Liver (tissue), 9 donors: Measurements from ENCODE around the gene FGFBP1. TPM values are rescaled to one million over a fixed set of nuclear protein-coding genes. Genes with fewer than 3 reads are reported as not detected.

Experiments used
- DNase-seq: peaks from one replicate; pipeline ENCODE4 v3.0.0-alpha.2; 2017; ENCODE audit warnings: low spot score
- H3K27ac ChIP-seq, 2 donors: one replicate each; pipeline ENCODE4 v1.7.0; 2013; ENCODE audit warnings: inconsistent platforms in 2 of 2, low read length in 2 of 2, control low read depth in 1 of 2, low read depth in 1 of 2, mild to moderate bottlenecking in 1 of 2
- H3K27me3 ChIP-seq, 4 donors: one replicate each; pipeline versions ENCODE4 v1.6.1 to v1.7.0; 2013; ENCODE audit warnings: low read length in 3 of 4, inconsistent platforms in 1 of 4, mild to moderate bottlenecking in 1 of 4, moderate library complexity in 1 of 4; ENCODE audit not compliant: control insufficient read depth in 4 of 4, insufficient read depth in 4 of 4
- H3K36me3 ChIP-seq, 4 donors: one replicate each; pipeline versions ENCODE4 v1.6.1 to v1.7.0; 2013; ENCODE audit warnings: low read length in 3 of 4, mild to moderate bottlenecking in 3 of 4, low read depth in 1 of 4, moderate library complexity in 1 of 4; ENCODE audit not compliant: control insufficient read depth in 4 of 4, insufficient read depth in 3 of 4
- H3K4me1 ChIP-seq, 4 donors: one replicate each; pipeline versions ENCODE4 v1.6.1 to v1.7.0; 2013; ENCODE audit warnings: low read length in 3 of 4, mild to moderate bottlenecking in 3 of 4, moderate library complexity in 1 of 4; ENCODE audit not compliant: control insufficient read depth in 4 of 4, insufficient read depth in 4 of 4
- H3K4me3 ChIP-seq, 3 donors: one replicate each; pipeline versions ENCODE4 v1.6.1 to v1.7.0; 2013; ENCODE audit warnings: low read length in 3 of 3, control low read depth in 1 of 3, low read depth in 1 of 3, mild to moderate bottlenecking in 1 of 3
- H3K9ac ChIP-seq, 2 donors: one replicate each; pipeline ENCODE4 v1.7.0; 2013; ENCODE audit warnings: low read length in 2 of 2, mild to moderate bottlenecking in 2 of 2, moderate library complexity in 2 of 2, control low read depth in 1 of 2, low read depth in 1 of 2
- H3K9me3 ChIP-seq, 4 donors: one replicate each; pipeline versions ENCODE4 v1.6.1 to v1.7.0; 2013; ENCODE audit warnings: low read length in 3 of 4; ENCODE audit not compliant: control insufficient read depth in 4 of 4
- EGR1 ChIP-seq, 2 donors: IDR thresholded peaks; 2 replicates each; pipeline ENCODE4 v1.6.1; 2016 to 2018; ENCODE audit warnings: antibody characterized with exemption in 2 of 2, low read depth in 2 of 2
- FOXA1 ChIP-seq: IDR thresholded peaks from 2 replicates; pipeline ENCODE4 v1.6.1; 2016; ENCODE audit warnings: antibody characterized with exemption
- FOXA2 ChIP-seq: IDR thresholded peaks from 2 replicates; pipeline ENCODE4 v1.6.1; 2016; ENCODE audit warnings: antibody characterized with exemption
- GABPA ChIP-seq, 2 donors: IDR thresholded peaks in 1 of 2; conservative IDR thresholded peaks in 1 of 2; 2 replicates each; pipeline ENCODE4 v1.6.1; 2016; ENCODE audit warnings: antibody characterized with exemption in 2 of 2, mild to moderate bottlenecking in 1 of 2, moderate library complexity in 1 of 2
- HNF4A ChIP-seq, 2 donors: conservative IDR thresholded peaks; 2 replicates each; pipeline ENCODE4 v1.6.1; 2016; ENCODE audit warnings: antibody characterized with exemption in 2 of 2, mild to moderate bottlenecking in 2 of 2
- HNF4G ChIP-seq: IDR thresholded peaks from 2 replicates; pipeline ENCODE4 v1.6.1; 2016; ENCODE audit warnings: antibody characterized with exemption
- JUND ChIP-seq, 2 donors: IDR thresholded peaks; 2 replicates each; pipeline ENCODE4 v1.6.1; 2016; ENCODE audit warnings: antibody characterized with exemption in 2 of 2
- NR2F2 ChIP-seq: IDR thresholded peaks from 2 replicates; pipeline ENCODE4 v1.6.1; 2016; ENCODE audit warnings: antibody characterized with exemption
- RAD21 ChIP-seq, 2 donors: IDR thresholded peaks; 2 replicates each; pipeline ENCODE4 v1.6.1; 2016; ENCODE audit warnings: antibody characterized with exemption in 2 of 2, mild to moderate bottlenecking in 2 of 2
- RXRA ChIP-seq, 2 donors: IDR thresholded peaks; 2 replicates each; pipeline ENCODE4 v1.6.1; 2017 to 2018; ENCODE audit warnings: antibody characterized with exemption in 2 of 2, mild to moderate bottlenecking in 1 of 2
- SP1 ChIP-seq: IDR thresholded peaks from 2 replicates; pipeline ENCODE4 v1.6.1; 2018; ENCODE audit warnings: antibody characterized with exemption, mild to moderate bottlenecking
- TAF1 ChIP-seq: conservative IDR thresholded peaks from 2 replicates; pipeline ENCODE4 v1.6.1; 2016; ENCODE audit warnings: antibody characterized with exemption, mild to moderate bottlenecking
- YY1 ChIP-seq: IDR thresholded peaks from 2 replicates; pipeline ENCODE4 v1.6.1; 2016; ENCODE audit warnings: antibody characterized with exemption, mild to moderate bottlenecking
- WGBS: extraction: QIAGEN DNeasy Blood & Tissue Kit; methylation state at CpG from one replicate; pipeline ENCODE4 v1.1.7; 2013; 5-methylcytosine and 5-hydroxymethylcytosine counted together
- polyA plus RNA-seq, 2 donors: library from polyadenylated mRNA; stranded (reverse) in 1 of 2; unstranded in 1 of 2; fragments of 200-250 nt in 1 of 2; fragments of >200 nt in 1 of 2; fragmentation: Nextera tagmentation in 1 of 2; extraction: Ambion mirVana in 1 of 2; gene quantifications; one replicate each; pipeline versions ENCODE4 v1.2.1 to v1.2.3, GENCODE V29; 2013 to 2015
- total RNA-seq, 2 donors: library from RNA; depleted of rRNA; stranded (reverse); fragments of >200 nt; gene quantifications; one replicate each; pipeline ENCODE4 v1.2.3, GENCODE V29; 2014
- TF ChIP-seq, protein P1 (sequence below): IDR thresholded peaks from 2 replicates; pipeline ENCODE4 v1.6.1; 2016; ENCODE audit warnings: antibody characterized with exemption
- TF ChIP-seq, protein P2 (sequence below): fragments of 150-350 bp; IDR thresholded peaks from 2 replicates; pipeline ENCODE4 v1.5.1; 2017; ENCODE audit warnings: improper control_type of control experiment, low read depth, low read length; ENCODE audit not compliant: missing input control
- TF ChIP-seq, protein P3 (sequence below): IDR thresholded peaks from 2 replicates; pipeline ENCODE4 v1.6.1; 2016; ENCODE audit warnings: antibody characterized with exemption
- TF ChIP-seq, protein P4 (sequence below): IDR thresholded peaks from 2 replicates; pipeline ENCODE4 v1.6.1; 2016; ENCODE audit warnings: antibody characterized with exemption
- donor health status: healthy.
- donor health status: healthy.
- donor health status: healthy.
- donor health status: healthy.
- donor health status: healthy.

FGFBP1 gene
- total and polyA plus RNA-seq, 4 donors: not detected

DNA sequence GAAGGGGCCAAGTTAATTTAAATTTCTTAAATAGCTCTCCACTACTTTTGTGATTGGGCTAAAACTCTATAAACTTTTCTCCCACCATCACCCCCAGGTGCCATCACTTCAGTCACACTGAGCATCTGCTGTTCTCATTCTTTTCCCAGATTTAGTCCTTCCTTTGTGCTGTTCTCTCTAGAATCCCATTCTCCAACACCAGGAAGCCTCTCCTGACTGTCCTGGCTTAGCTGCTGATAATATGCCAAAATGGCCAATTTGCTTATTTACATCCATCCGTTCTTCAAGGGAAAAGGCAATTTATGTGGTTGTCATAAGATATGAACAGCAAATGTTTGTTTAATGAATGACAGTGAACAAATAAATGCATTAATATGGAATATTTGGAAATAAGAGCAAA, 44.1 kb downstream of the FGFBP1 start (continued):
- TF ChIP-seq NR2F2: no peak

DNA sequence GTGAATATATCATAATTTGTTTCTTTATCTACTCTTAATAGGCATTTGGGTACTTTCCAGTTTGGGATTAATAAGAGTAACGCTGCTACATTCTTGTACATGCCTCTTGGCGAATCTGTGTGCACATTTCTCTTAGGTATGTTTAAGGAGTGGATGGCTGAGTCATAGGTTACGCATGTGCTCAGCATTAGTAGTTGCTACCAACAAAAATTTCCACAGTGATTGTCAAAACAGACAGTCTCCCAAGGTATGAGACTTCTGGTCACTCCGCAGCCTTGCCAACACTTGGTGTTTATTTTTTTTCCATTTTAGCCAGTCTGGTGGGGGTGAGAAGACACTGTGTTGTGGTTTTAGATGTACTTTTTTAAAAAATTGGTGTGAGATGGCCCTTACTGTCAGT, 44.6 kb downstream of the FGFBP1 start:
- Histone ChIP-seq H3K4me3 (no peak overlapping the region), H3K27me3 (no peaks in the 10 kb centered on the region), H3K9me3 (no peaks in the 10 kb centered on the region), H3K9ac (no peak overlapping the region), H3K36me3 (no peaks in the 10 kb centered on the region), H3K27ac (no peak overlapping the region), H3K4me1 (no peaks in the 10 kb centered on the region)
- TF ChIP-seq NR2F2: no peak
- TF ChIP-seq SP1: no peak
- TF ChIP-seq RXRA (IDR thresholded peaks at IDR 0.05): no peak
- 92% methylated on average over 4 of the region's 4 CpGs for WGBS
- DNase-seq: no peak

DNA sequence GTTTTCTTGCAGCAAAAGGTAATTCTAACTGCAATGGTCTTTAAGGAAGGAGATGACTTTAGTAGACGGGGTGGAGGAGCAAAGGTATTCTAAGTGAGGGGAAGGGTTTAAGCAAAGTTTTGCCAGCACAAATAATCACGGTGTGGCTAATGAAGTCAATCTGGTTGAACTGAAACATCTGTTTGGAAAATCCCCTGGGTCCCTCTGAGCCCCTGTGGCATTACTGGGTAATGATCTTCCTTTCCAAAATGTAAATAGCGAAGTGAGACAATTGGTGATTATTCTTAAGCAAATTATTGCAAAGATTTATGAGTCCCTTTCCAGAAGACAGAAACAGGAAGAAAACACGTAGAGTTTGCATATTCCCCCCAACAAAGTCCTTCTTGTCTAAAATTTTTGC, 47.2 kb downstream of the FGFBP1 start:
- Histone ChIP-seq H3K9ac (no peak overlapping the region), H3K4me3 (no peak overlapping the region), H3K9me3 (no peaks in the 10 kb centered on the region), H3K4me1 (no peaks in the 10 kb centered on the region), H3K27me3 (no peaks in the 10 kb centered on the region), H3K36me3 (no peaks in the 10 kb centered on the region), H3K27ac (no peak overlapping the region)
- WGBS: 75% methylated on average over 4 of the region's 4 CpGs
- TF ChIP-seq HNF4G (no peak), SP1 (no peak), YY1 (no peak), FOXA2 (no peak), RXRA (IDR thresholded peaks at IDR 0.05) (no peak), RAD21 (IDR thresholded peaks at IDR 0.05) (no peak), JUND (IDR thresholded peaks at IDR 0.05) (no peak), TAF1 (no peak), NR2F2 (no peak)
- TF ChIP-seq, protein P1, sequence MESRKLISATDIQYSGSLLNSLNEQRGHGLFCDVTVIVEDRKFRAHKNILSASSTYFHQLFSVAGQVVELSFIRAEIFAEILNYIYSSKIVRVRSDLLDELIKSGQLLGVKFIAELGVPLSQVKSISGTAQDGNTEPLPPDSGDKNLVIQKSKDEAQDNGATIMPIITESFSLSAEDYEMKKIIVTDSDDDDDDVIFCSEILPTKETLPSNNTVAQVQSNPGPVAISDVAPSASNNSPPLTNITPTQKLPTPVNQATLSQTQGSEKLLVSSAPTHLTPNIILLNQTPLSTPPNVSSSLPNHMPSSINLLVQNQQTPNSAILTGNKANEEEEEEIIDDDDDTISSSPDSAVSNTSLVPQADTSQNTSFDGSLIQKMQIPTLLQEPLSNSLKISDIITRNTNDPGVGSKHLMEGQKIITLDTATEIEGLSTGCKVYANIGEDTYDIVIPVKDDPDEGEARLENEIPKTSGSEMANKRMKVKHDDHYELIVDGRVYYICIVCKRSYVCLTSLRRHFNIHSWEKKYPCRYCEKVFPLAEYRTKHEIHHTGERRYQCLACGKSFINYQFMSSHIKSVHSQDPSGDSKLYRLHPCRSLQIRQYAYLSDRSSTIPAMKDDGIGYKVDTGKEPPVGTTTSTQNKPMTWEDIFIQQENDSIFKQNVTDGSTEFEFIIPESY: no peak
- TF ChIP-seq, protein P2, sequence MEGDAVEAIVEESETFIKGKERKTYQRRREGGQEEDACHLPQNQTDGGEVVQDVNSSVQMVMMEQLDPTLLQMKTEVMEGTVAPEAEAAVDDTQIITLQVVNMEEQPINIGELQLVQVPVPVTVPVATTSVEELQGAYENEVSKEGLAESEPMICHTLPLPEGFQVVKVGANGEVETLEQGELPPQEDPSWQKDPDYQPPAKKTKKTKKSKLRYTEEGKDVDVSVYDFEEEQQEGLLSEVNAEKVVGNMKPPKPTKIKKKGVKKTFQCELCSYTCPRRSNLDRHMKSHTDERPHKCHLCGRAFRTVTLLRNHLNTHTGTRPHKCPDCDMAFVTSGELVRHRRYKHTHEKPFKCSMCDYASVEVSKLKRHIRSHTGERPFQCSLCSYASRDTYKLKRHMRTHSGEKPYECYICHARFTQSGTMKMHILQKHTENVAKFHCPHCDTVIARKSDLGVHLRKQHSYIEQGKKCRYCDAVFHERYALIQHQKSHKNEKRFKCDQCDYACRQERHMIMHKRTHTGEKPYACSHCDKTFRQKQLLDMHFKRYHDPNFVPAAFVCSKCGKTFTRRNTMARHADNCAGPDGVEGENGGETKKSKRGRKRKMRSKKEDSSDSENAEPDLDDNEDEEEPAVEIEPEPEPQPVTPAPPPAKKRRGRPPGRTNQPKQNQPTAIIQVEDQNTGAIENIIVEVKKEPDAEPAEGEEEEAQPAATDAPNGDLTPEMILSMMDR: no peak
- TF ChIP-seq, protein P3, sequence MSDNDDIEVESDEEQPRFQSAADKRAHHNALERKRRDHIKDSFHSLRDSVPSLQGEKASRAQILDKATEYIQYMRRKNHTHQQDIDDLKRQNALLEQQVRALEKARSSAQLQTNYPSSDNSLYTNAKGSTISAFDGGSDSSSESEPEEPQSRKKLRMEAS: no peak
- no peak for DNase-seq

DNA sequence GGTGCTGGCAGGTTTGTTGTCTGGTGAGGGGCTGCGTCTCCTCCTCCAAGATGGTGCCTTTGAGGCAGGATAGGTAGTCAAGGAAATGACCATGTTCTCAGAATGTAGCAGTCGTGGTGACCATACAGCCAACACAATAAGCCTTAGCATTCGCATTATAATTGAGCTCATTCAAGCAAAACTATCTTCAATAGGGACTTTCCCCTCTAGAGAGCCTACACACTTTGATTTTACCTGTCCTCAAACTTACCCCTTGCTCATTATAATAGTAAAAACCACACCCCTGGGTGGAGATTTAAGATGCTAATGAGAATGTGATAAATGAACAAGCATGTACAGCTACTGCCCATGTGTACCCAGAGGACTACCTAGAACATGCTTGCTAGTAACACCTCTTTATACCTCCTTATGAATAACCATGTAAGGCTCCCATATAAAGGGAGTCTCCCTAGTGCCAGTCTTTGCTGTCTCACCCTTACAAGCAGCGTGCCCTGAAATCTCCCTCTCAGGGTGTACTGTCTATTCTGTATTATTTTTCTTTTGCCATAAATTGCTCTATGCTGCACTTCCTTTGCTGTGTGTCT, 48.2 kb downstream of the FGFBP1 start:
- H3K4me1 ChIP-seq: no peaks in the 10 kb centered on the region
- WGBS: 90% methylated on average over 4 of the region's 4 CpGs
- no peaks in the 10 kb centered on the region for H3K27me3 ChIP-seq
- H3K4me3 ChIP-seq: no peak overlapping the region
- DNase-seq: no peak
- H3K9ac ChIP-seq: no peak overlapping the region
- TF ChIP-seq HNF4A (conservative IDR thresholded peaks at IDR 0.05) (no peak), FOXA2 (no peak), NR2F2 (no peak), GABPA (IDR thresholded peaks at IDR 0.05 in 1 of 2, conservative IDR thresholded peaks at IDR 0.05 in 1 of 2) (no peak), EGR1 (IDR thresholded peaks at IDR 0.05; ENCODE audit: low read depth in 2 of 2) (no peak), TAF1 (no peak), JUND (IDR thresholded peaks at IDR 0.05) (no peak), RXRA (IDR thresholded peaks at IDR 0.05) (no peak), FOXA1 (no peak)
- TF ChIP-seq, protein P4, sequence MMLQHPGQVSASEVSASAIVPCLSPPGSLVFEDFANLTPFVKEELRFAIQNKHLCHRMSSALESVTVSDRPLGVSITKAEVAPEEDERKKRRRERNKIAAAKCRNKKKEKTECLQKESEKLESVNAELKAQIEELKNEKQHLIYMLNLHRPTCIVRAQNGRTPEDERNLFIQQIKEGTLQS: no peak
- TF ChIP-seq, protein P3: no peak
- TF ChIP-seq, protein P1: no peak
- no peak overlapping the region for H3K27ac ChIP-seq
- H3K9me3 ChIP-seq: no peaks in the 10 kb centered on the region
- no peaks in the 10 kb centered on the region for H3K36me3 ChIP-seq
